HG03097 (cell line): Measurements from ENCODE around the gene GPATCH2L.

Source experiments
- ATAC-seq: cut with Tn5 transposase; IDR thresholded peaks from one replicate; pipeline ENCODE4 v1.9.1; 2021; ENCODE audit not compliant: unreplicated experiment, low FRiP score

The GPATCH2L gene

DNA sequence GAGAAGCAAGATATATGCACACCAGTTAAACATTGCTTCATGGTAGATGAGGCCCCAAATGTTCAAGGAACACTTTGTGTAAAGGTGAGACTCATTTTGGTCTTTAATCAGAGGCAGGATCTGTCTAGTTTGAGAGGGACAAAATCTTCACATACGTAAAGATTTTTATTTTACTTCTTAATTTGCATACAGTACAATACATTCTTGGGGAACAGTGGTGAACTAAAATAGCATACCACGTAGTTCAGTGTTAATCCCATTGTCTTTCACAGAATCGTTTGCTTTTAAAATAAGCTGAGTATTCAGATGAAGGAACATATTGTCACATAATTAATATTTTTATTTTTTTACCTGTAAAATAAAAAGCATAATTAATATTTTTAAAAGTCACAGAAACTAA lies 43.3 kb downstream of the GPATCH2L start:
- ATAC-seq, result no peak

DNA sequence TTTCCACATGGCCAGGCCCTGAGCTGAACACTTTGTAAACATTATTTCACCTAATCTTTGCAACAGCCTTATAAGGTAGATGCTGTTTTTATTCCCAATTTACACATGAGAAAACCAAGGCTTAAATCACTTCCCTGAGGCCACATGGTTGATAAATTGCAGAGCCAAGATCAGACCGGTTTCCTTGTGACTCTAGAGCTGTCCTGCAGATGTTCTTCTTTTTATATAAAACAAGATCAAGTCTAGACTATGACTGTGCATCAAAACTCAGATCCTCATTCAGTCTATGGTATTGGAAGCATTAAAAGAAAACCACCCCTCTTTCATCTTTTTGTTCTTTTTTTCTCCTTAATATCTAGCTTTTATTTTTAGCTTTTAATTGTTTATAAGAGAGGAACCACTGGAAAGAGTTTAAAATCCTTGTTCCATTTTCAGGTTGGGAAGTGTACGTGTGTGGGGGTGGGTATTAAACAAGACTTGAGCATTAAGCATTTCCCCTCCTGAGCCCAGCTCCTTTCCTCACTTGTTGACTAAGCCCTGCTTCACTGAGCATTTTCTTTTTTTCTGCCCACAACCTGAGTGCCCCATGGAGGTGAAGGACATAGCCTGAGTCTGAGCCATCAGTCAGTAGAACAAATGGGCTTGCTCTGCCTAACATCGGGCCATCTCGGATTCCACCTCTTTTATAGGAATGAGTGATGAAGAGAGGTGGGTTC lies 45.4 kb downstream of the GPATCH2L start:
- no peak for ATAC-seq

GRCh38 chr14:76201162-76201561 lies 49.4 kb downstream of the GPATCH2L start:
- no peak for ATAC-seq

DNA sequence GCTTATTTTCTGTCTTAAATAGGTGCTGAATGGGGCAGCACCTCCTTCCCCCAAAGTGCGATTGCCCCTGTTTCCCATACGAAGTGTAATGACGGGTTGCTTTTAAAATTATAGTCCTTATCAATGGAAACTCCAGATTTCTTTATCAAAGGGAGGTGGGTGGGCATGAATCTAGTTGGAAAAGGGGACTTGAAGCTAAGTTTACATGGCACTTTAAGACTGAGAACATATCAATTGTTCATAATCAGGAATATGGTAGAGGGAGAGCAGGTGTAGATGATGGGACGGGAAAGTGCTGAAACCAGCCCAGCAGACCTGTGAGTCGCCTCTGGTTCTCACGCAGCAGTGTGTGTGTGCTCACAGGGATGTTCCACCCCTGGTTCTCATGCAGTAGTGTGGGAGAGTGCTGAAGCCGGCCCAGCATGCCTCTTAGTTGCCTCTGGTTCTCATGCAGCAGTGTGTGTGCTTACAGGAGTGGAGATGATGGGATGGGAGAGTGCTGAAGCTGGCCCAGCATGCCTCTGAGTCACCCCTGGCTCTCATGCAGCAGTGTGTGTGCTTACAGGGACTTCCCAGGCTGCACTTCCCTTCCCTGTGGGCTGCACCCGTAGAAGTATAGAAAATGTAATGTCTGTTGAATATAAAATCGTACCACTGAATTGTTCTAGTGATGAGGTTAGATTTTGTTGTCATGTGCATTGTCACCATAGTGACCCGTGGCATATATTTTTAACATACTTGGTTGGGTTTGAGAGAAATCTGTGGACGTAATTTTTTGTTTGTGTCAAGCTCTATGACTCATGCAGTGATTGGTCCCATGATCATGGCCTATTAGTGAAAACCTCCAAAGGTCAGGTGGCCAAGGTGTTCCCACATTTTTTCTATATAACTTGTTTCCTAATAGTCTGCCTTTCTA lies 51.6 kb downstream of the GPATCH2L start:
- no peak for ATAC-seq

DNA sequence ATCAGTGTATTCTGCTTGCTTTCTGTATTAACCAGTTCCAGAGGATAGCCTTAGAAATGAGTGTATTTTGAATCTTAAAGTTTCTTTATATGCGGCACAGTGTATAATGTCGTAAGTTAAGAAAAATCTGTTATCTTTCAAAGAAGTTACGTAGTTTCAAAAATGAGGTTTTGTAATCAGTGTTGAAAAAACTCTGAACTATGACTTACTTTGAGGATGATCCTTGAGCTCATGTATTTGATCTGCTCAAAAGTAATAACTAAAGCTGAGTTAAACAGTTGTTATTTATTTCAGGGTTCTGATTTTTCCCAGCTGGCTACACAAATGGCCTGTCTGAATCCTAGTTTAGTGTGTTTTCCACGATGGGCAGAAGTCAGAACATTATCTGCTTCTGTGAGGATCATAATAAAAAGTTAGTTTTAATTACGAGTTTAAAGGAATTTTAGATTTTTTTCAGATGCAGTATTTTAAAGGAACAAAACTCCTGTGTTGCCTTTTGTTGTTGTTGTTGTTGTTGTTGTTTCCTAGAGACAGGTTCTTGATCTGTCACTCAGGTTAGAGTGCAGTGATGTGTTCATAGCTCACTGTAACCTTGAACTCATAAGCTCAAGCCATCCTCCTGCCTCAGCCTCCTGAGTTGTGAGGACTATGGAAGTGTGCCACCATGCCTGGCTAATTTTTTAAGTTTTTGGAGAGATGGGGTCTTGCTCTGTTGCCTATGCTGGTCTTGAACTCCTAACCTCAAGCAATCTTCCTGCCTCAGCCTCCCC lies 52.9 kb downstream of the GPATCH2L start:
- ATAC-seq, result no peak

- no peak for ATAC-seq
Measured at GRCh38 chr14:76205708-76206107, 54.0 kb downstream of the GPATCH2L start.

GRCh38 chr14:76208340-76208739 lies 56.6 kb downstream of the GPATCH2L start:
- ATAC-seq, result no peak

DNA sequence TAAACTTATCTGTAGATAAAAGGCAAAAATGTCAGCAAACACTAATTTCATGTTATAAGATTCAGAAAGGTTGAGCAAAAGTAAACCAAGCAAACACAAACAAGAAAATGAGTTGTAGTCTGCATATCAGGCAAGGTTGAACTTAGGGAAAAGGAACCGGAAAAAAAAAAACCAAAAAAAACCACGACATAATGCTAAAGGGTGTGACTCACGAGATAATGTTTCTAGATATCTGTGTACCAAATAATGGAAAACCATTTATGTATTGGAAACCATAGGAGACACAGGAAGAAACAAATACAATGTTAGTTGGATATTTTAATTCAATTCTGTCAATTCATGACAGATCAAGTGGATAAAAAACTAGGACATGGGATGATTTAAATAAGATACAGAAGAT lies 60.5 kb downstream of the GPATCH2L start:
- ATAC-seq, result no peak

DNA sequence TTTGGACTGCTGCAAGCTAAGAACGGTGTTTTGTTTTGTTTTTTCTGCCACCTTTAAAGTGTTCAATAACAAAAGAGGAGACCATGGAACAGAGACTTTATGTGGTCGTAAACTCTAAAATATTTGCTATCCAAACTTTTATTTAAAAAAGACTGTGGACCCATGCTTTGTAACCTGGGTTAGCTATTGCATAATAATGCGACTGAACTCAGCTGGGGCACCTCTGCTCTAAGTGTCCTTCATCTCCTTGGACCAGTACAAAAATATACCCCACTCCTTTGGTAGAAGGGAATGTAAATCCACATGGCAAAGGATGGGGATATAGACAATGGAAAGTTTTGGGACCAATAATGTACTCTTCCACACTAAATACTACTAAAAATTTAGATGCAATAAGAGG lies 65.5 kb downstream of the GPATCH2L start:
- no peak for ATAC-seq

GRCh38 chr14:76218662-76219061 lies 66.9 kb downstream of the GPATCH2L start:
- ATAC-seq, result no peak

DNA sequence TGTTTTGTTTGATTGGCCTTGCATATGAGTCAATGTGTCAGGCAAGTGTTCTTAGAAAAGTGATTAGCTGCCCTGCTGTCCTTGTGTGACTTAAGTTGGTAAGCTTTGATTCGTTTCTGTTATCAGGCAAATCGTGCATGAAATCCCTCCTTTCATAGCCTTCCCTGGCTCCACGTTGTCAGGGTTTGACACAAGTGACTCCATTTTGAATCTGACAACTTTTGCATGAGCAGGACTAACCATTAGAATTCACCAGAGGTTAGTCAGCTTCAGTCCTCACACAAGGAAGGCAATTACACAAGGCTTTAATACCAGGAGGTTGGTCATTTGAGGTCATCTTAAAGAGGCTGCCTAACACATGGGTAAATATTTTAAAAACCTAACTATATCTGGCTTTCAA lies 68.2 kb downstream of the GPATCH2L start:
- no peak for ATAC-seq

- no peak for ATAC-seq
Measured at GRCh38 chr14:76227450-76228050, 75.8 kb downstream of the GPATCH2L start.

- ATAC-seq, result no peak
Measured at GRCh38 chr14:76228138-76228537, 76.4 kb downstream of the GPATCH2L start.

DNA sequence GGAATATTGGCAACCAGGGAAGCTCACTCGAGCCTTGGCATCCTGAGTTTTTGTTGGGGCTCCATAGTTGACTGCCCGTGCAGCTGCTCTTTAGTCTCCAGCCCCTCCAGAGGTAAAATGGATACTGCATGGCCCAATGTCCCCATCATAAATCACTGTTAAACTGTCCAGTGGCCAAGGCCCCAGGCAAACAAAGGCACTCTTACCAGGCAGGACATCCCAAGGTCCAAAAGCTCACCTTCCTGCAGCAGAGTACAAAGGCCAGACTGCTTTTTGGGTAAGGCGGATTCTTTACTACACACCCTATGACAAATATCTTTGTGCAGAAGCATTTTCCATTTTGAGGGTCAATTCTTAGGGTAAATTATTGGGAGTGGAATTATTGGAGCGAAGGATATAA lies 81.1 kb downstream of the GPATCH2L start:
- no peak for ATAC-seq

- ATAC-seq, result no peak
Measured at GRCh38 chr14:76235628-76236027, 83.9 kb downstream of the GPATCH2L start.

DNA sequence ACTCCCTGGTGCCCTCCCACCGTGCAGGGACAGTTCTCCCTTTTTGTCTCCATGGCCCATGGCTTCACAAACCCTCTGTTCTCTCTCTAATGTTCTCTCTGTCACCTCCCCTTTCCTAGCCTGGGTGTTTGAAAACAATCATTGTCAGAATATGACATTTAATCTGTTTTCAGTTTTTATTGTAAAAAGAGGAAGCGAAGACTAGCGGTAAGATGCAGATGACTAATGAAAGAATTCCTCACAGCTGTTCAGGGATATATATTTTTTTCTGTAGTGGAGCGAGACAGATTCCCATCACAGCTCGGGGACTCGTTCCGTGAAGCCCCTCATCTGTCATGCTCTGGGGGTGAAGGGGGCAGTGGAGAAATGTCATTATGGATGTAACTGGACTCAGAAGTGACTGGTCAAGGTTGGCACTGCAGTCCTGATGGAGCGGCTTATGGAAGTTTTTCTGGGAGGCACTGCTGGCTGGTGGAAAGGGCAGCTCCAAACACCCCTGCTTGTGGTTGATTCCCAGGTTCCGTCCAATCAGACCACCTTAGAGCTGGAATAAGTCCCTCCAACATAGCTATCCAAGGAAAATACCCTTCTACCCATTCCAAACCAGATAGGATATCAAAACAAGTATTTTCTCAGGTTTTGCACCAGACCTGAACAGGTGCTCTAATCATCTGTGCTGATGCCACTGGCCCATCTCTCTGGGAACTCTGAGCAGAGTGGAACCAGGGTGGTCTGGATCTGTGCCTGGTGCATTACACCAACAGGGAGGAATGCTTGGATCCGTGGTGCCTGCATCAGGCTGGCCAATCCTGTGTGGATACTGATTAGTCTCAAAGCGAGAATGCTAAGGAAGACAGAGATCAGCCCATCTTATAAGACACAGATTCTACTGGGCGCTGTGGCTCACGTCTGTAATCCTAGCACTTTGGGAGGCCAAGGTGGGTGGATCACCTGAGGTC lies 84.7 kb downstream of the GPATCH2L start:
- ATAC-seq, result peak; percentile 57

GRCh38 chr14:76237349-76237990 lies 85.7 kb downstream of the GPATCH2L start:
- ATAC-seq, result no peak

DNA sequence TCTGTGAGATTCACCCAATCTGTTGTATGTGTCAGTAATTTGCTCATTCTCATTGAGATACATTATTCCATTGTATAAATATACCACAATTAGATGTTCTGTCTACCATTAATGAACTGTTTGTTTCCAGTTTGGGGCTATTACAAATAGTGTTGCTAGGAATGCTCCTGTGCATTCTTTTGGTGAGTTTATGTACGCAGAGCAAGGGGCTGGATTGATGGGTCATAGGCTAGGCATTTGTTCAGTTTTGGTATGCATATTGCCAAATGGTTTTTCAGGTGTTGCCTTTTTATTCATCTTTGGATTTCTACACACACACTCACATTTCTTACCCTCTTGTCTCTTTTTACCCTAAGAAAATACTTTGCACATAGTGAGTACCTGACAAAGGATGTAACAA lies 93.4 kb downstream of the GPATCH2L start:
- no peak for ATAC-seq

- ATAC-seq, result no peak
Measured at GRCh38 chr14:76250302-76250701, 98.6 kb downstream of the GPATCH2L start.
